ENCODE data around the gene SLC11A1.

- no peak for TF ChIP-seq POLR2A (IDR thresholded peaks at IDR 0.05; ENCODE audit: low read depth, low read length)
- TF ChIP-seq CTCF (conservative IDR thresholded peaks at IDR 0.05; ENCODE audit: low read depth, low read length): no peak
- no peak for TF ChIP-seq RFX5 (IDR thresholded peaks at IDR 0.05; ENCODE audit: low read depth, low read length)
- TF ChIP-seq ELK1 (IDR thresholded peaks at IDR 0.05; ENCODE audit: borderline replicate concordance, low read depth, low read length): no peak
- TF ChIP-seq BHLHE40 (IDR thresholded peaks at IDR 0.05; ENCODE audit: low read depth, low read length): no peak
- TF ChIP-seq CHD1 (IDR thresholded peaks at IDR 0.05; ENCODE audit: low read depth, low read length): no peak
- TF ChIP-seq SMC3 (IDR thresholded peaks at IDR 0.05; ENCODE audit: low read depth, low read length): no peak
- no peak for TF ChIP-seq RAD21 (IDR thresholded peaks at IDR 0.05; ENCODE audit: low read length)
Measured at GRCh38 chr2:218395456-218395825, 13.4 kb downstream of the SLC11A1 start.
